ENCODE measurements around the gene ADARB2. TPM values are rescaled to one million over a fixed set of nuclear protein-coding genes. Genes with fewer than 3 reads are reported as not detected.

ADARB2 gene
- total and polyA plus RNA-seq, 10 of the 15 experiments (the other 5 are each of a cell fraction or from before 2014, with no cell fraction given): 0.02 to 4.1 (median 0.76) TPM

GRCh38 chr10:1737222-1738061 is at the start of gene ADARB2 (continued):
- TF ChIP-seq KAT2A (conservative IDR thresholded peaks at IDR 0.05; ENCODE audit: control insufficient read depth, low read depth, low read length): no peak
- no peak for TF ChIP-seq WRNIP1 (IDR thresholded peaks at IDR 0.05; ENCODE audit: borderline replicate concordance, low read depth, low read length)
- no peak for TF ChIP-seq CBX5 (IDR thresholded peaks at IDR 0.05; ENCODE audit: low read depth)
- peak; percentile 61 for TF ChIP-seq JUNB (IDR thresholded peaks at IDR 0.05)
- TF ChIP-seq CREM (IDR thresholded peaks at IDR 0.05; ENCODE audit: low read depth): peak; percentile 6; the same call in 1 of the 2 replicates
- TF ChIP-seq ZNF207 (IDR thresholded peaks at IDR 0.05; ENCODE audit: borderline replicate concordance): peak; percentile 70; the same call in 1 of the 2 replicates
- no peak for TF ChIP-seq CHD1 (IDR thresholded peaks at IDR 0.05; ENCODE audit: low read depth, low read length)
- TF ChIP-seq JUND (IDR thresholded peaks at IDR 0.05; ENCODE audit: low read depth, low read length): no peak
- peak; percentile 95 for TF ChIP-seq IKZF1 (conservative IDR thresholded peaks at IDR 0.05)
- no peak for TF ChIP-seq ZNF592 (IDR thresholded peaks at IDR 0.05)
- TF ChIP-seq RELB (IDR thresholded peaks at IDR 0.05; ENCODE audit: low read depth): peak; percentile 92
- no peak for TF ChIP-seq NFYA (IDR thresholded peaks at IDR 0.05; ENCODE audit: borderline replicate concordance, low read depth, low read length)
- peak; percentile 62; the same call in 1 of the 2 replicates for TF ChIP-seq BCL11A (IDR thresholded peaks at IDR 0.05; ENCODE audit: low read depth, low read length)
- TF ChIP-seq NRF1 (conservative IDR thresholded peaks at IDR 0.05; ENCODE audit: low read depth, low read length): no peak
- no peak for TF ChIP-seq SUZ12 (IDR thresholded peaks at IDR 0.05; ENCODE audit: unreplicated experiment)
- no peak for TF ChIP-seq SREBF1 (IDR thresholded peaks at IDR 0.05; ENCODE audit: low read length)
- TF ChIP-seq KLF5 (IDR thresholded peaks at IDR 0.05; ENCODE audit: partially characterized antibody): no peak
- TF ChIP-seq YBX1 (IDR thresholded peaks at IDR 0.05): peak; percentile 87
- no peak for TF ChIP-seq KDM1A (IDR thresholded peaks at IDR 0.05; ENCODE audit: borderline replicate concordance)
- TF ChIP-seq MXI1 (IDR thresholded peaks at IDR 0.05; ENCODE audit: low read depth, low read length): no peak; the same call in 1 of the 2 replicates
- TF ChIP-seq, protein P1, sequence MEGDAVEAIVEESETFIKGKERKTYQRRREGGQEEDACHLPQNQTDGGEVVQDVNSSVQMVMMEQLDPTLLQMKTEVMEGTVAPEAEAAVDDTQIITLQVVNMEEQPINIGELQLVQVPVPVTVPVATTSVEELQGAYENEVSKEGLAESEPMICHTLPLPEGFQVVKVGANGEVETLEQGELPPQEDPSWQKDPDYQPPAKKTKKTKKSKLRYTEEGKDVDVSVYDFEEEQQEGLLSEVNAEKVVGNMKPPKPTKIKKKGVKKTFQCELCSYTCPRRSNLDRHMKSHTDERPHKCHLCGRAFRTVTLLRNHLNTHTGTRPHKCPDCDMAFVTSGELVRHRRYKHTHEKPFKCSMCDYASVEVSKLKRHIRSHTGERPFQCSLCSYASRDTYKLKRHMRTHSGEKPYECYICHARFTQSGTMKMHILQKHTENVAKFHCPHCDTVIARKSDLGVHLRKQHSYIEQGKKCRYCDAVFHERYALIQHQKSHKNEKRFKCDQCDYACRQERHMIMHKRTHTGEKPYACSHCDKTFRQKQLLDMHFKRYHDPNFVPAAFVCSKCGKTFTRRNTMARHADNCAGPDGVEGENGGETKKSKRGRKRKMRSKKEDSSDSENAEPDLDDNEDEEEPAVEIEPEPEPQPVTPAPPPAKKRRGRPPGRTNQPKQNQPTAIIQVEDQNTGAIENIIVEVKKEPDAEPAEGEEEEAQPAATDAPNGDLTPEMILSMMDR (IDR thresholded peaks at IDR 0.05 in 2 of 3, conservative IDR thresholded peaks at IDR 0.05 in 1 of 3; ENCODE audit: control insufficient read depth in 2 of 3, extremely low read depth in 1 of 3, insufficient read depth in 1 of 3, low read depth in 3 of 3, low read length in 3 of 3): no peak
- TF ChIP-seq GATAD2B (conservative IDR thresholded peaks at IDR 0.05; ENCODE audit: low read depth): peak; percentile 87
- TF ChIP-seq IRF4 (IDR thresholded peaks at IDR 0.05; ENCODE audit: low read depth, low read length): peak; percentile 61; the same call in 1 of the 2 replicates
- TF ChIP-seq NR2F1 (conservative IDR thresholded peaks at IDR 0.05): peak; percentile 46; the same call in 1 of the 2 replicates

All from GM12878 (cell line).